GOT3 (cell line): Measurements from ENCODE around the gene MORF4L1.
"Not testable (repeated sequence)": the region's sequence is repeated elsewhere in the genome, so short reads cannot be mapped to it uniquely, and the experiment has no call there.

Experiments used
- DNase-seq: peaks from one replicate; lab custom pipeline; 2025; ENCODE audit warnings: mixed read lengths; lab: John Stamatoyannopoulos, UW

Gene MORF4L1

GRCh38 chr15:78872155-78872971 lies at the start of gene MORF4L1:
TSS of gene MORF4L1 (plus strand) at chr15:78872890. CDS start at chr15:78873018, 128 bp downstream.
- DNase-seq: peak; percentile 82

DNA sequence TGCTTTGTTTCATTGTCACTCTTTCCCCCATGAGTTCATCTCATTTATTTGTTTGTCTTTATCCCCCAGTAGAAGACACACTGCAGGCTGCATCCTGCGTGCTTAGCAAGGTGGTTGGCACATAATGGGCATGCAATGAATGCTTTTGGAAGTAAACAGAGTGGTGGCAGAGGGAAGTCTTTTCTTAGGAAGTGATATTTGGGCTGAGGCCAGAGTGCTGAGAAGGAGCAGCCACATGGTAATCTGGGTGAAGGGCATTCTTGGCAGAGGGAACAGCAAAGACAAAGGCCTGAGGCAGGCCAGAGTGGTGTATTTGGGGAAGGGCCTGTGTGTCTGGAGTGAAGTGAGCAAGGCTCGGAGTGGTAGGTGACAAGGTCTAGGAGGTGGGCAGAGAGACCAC lies 43.8 kb upstream of the MORF4L1 start:
- no peak for DNase-seq

GRCh38 chr15:78830514-78831228 lies 42.0 kb upstream of the MORF4L1 start:
- no peak for DNase-seq

DNA sequence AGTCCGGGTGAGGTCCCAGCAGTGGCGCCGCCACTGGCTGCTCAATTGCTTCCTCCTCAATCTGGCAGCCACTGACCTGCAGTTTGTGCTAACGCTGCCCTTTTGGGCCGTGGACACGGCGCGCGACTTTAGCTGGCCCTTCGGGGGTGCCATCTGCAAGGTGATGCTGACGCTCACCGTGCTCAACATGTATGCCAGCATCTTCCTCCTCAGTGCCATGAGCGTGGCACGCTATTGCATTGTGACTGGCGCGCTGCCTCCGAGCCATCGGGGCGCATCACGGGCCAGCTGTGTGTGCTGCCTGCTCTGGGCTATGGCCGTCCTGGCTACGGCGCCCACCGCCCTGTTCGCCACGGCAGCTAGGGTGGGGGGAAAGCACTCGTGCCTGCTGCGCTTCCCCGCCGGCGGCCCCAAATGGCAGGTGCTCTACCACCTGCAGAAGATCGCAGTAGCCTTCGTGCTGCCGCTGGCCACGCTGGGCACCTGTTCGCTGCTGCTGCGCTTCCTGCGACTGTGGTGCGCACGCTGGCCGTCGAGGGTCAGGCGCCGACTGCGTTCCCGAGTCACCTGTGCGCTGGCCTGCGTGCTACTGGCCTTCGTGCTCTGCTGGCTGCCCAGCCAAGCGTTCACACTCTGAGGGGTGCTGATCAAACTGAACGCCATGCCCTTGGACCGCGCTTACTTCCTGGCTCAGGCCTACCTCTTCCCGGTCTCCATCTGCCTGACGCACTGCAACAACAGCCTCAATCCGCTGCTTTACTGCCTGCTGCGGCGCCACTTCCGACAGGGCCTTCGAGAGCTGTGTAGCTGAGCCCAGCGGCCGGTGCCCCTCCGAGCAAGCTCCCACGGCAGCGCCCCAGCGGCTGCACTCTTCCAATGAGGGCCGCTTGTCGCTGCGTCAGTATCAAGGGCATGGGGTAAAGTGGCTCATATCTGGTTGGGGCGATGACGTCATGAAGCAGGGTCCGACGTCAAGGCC lies 41.2 kb upstream of the MORF4L1 start:
- no peak for DNase-seq

GRCh38 chr15:78836333-78836732 lies 36.4 kb upstream of the MORF4L1 start:
- no peak for DNase-seq

- DNase-seq: no peak
These were observed 35.6 kb upstream of the MORF4L1 start for GRCh38 chr15:78837131-78837530.

DNA sequence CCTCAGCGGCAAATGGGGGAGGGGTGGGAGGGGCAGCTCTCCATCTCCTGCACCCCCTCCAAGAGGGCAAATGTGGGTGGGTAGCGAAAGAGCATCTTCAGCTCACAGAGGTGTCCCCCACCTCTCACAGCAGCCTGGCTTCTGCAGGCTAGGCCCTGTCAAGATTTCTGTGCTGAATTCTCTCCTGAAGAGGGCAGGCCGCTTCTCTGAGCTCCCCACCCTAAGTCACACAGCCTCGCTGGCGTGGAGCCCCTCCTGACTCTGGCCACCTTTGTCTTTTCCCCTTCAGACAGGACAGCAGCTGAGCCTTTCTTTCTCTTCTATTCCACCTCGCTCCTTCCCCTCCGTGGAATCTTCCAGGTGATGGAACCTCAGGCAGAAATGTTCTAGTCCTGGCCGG lies 35.1 kb upstream of the MORF4L1 start:
- DNase-seq: no peak

DNA sequence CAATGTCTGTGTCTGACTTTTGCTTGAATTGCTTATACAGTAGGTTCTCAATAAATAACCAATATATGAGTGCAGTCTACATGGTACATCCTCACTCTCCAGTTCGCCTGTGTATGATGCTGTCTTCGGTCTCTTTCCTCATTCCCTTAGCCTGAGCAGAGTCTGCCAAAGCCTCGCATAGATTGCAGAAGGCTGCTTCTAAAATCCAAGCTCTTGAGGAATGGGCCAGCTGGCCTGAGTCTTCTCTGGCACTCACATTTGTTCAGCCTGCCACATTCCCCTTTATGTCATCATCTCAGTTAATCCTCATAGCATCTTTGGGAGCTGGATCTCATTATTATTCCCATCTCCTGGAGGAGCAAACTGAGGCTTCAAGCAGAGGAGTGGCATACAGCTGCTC lies 34.2 kb upstream of the MORF4L1 start:
- no peak for DNase-seq

- DNase-seq: not testable (repeated sequence)
These were observed 33.5 kb upstream of the MORF4L1 start for GRCh38 chr15:78839151-78839550.

GRCh38 chr15:78840661-78841375 lies 31.9 kb upstream of the MORF4L1 start:
- no peak for DNase-seq

DNA sequence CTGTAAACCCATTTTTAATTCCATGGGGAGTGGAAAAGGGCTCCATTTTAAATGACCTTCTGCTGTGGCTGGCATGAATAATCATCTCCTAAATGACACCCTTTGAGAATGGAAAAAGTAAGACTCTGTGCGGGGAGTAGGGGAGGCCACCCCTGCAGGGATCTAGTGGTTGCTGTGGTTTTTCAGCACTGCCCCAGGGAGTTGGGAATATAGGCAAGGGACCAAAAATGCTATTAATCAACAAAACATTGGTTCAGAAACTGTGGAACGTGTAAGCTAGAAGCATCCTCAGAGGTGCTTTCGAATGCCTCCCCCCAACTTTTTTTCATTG lies 31.3 kb upstream of the MORF4L1 start:
- no peak for DNase-seq

DNA sequence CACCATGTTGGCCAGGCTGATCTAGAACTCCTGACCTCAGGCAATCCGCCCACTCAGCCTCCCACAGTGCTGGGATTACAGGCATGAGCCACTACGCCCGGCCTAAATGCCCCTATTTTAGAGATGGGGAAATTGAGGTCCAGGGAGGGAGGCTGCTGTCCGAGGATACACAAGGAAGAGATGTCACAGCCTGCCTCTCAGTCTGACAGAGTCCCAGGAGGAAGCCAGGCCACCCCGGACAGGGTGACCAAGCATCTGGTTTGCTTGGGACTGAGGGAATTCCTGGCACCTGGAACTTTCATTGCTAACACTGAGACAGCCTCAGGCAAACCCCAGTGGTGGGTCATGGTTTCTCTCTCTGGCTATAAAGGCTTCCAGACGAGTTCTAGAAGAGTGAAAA lies 30.8 kb upstream of the MORF4L1 start:
- DNase-seq: no peak

GRCh38 chr15:78842519-78842918 lies 30.2 kb upstream of the MORF4L1 start:
- no peak for DNase-seq

- DNase-seq: not testable (repeated sequence)
These were observed 25.8 kb upstream of the MORF4L1 start for GRCh38 chr15:78846906-78847305.

DNA sequence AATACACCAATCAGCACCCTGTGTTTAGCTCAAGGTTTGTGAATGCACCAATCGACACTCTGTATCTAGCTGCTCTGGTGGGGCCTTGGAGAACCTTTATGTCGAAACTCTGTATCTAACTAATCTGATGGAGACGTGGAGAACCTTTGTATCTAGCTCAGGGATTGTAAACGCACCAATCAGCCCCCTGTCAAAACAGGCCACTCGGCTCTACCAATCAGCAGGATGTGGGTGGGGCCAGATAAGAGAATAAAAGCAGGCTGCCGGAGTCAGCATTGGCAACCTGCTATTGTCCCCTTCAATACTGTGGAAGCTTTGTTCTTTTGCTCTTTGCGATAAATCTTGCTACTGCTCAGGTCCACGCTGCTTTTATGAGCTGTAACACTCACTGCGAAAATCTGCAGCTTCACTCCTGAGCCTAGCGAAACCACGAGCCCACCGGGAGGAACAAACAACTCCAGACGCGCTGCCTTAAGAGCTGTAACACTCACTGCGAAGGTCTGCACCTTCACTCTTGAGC lies 25.2 kb upstream of the MORF4L1 start:
- DNase-seq: not testable (repeated sequence)

GRCh38 chr15:78850352-78850751 lies 22.3 kb upstream of the MORF4L1 start:
- no peak for DNase-seq

GRCh38 chr15:78850941-78851755 lies 21.5 kb upstream of the MORF4L1 start:
- no peak for DNase-seq

DNA sequence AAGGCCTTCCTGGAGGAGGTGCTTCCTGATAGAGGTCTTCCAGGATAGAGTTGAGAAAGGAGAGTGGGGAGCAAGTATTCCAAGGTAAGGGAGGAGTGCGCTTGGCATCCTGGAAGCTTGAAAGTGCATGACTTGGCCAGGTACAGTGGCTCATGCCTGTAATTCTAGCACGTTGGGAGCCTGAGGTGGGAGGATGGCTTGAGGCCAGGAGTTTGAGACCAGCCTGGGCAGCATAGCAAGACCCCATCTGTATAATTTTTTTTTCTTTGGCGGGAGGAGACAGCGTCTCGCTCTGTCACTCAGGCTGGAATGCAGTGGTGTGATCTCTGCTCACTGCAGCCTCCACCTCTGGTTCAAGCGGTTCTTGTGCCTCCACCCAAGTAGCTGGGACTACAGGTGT lies 19.2 kb upstream of the MORF4L1 start:
- no peak for DNase-seq

GRCh38 chr15:78854833-78855372 lies 17.8 kb upstream of the MORF4L1 start:
- DNase-seq: no peak

DNA sequence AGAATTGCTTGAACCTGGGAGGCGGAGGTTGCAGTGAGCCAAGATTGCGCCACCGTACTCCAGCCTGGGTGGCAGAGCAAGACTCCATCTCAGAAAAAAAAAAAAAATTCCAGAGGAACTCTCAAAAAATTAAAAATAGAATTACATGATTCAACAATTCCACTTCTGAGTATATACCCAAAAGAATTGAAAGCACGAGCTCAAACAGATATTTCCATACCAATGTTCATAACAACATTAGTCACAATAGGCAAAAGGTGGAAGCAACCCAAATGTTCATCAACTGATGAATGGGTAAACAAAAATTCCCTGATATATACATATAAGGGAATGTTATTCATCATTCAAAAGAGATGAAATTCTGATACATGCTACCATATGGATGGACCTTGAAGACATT lies 16.9 kb upstream of the MORF4L1 start:
- DNase-seq: no peak
